ENCODE results near the gene SHISA5. TPM values are rescaled to one million over a fixed set of nuclear protein-coding genes. Genes with fewer than 3 reads are reported as not detected.

Gene SHISA5
- total RNA-seq, 1 experiment from 2014 or later: 104 TPM

- no TSS peak for BruUV-seq (replicated peaks)
- Histone ChIP-seq H3K79me2 (ENCODE audit: insufficient read depth, low read length) (no peaks in the 10 kb centered on the region), H3K27ac (ENCODE audit: low read depth, low read length) (peak overlapping the region; percentile 72; the same call in 1 of the 2 replicates), H3K36me3 (ENCODE audit: control insufficient read depth in 1 of 2, insufficient read depth in 2 of 2, low read length in 2 of 2) (no peaks in the 10 kb centered on the region), H2AFZ (ENCODE audit: low read depth, low read length, poor library complexity, severe bottlenecking) (no peak overlapping the region), H3K9me3 (ENCODE audit: control insufficient read depth in 1 of 2, insufficient read depth in 1 of 2, low read depth in 1 of 2, low read length in 2 of 2) (no peaks in the 10 kb centered on the region), H3K4me1 (ENCODE audit: control insufficient read depth in 1 of 2, insufficient read depth in 2 of 2, low read length in 2 of 2) (peaks cover 41 to 71% of the 10 kb centered on the region in 2 experiments), H3K9ac (ENCODE audit: low read length) (no peak overlapping the region), H3K9me2 (ENCODE audit: insufficient read depth) (no peaks in the 10 kb centered on the region), H4K20me1 (ENCODE audit: insufficient read depth) (no peaks in the 10 kb centered on the region), H3K4me2 (ENCODE audit: low read length) (peak overlapping the region; percentile 98), H3K4me3 (replicated peaks in 1 of 2; ENCODE audit: low read depth in 1 of 2, low read length in 2 of 2) (no peak overlapping the region), H3K27me3 (ENCODE audit: insufficient read depth, low read length) (no peaks in the 10 kb centered on the region)
- ATAC-seq (no peak), DNase-seq (ENCODE audit: low read depth, low spot score) (no peak)
- RAD21 ChIA-PET (ENCODE audit: low non-redundant PET in 1 of 2, low total read pairs in 2 of 2, uncharacterized antibody in 2 of 2, unreplicated experiment in 2 of 2): no interaction called here
- CTCF ChIA-PET: no interaction called here
- POLR2A ChIA-PET: no interaction called here
- intact Hi-C loops (cut with micrococcal nuclease): no loop called here
- TF ChIP-seq YY1 (IDR thresholded peaks at IDR 0.05; ENCODE audit: extremely low read depth, insufficient replicate concordance, low read depth, low read length): no peak
Observed at GRCh38 chr3:48502728-48503168, 1.2 kb downstream of the SHISA5 start.

DNA sequence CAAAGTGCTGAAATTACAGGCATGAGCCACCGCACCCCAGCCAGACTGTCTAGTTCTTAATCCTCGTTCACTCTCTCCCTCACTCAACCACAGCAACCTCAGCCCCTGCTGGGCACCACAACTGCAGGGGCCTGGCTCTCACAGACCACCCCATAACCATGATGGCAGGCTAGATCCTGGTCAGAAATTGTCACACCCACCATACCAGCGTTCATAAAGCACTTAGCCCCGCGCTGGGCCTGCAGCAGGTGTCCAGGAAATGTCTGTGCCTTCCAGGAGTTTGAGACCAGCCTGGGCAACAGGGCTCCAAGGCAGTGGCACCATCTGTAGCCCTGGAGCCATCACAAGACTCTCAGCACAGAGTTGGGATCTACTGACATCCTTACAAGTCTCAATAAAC lies 1.9 kb downstream of the SHISA5 start:
- Histone ChIP-seq H3K27ac (ENCODE audit: low read depth, low read length) (no peak overlapping the region; the same call in 1 of the 2 replicates), H2AFZ (ENCODE audit: low read depth, low read length, poor library complexity, severe bottlenecking) (no peak overlapping the region), H3K79me2 (ENCODE audit: insufficient read depth, low read length) (no peaks in the 10 kb centered on the region), H3K9me2 (ENCODE audit: insufficient read depth) (no peaks in the 10 kb centered on the region), H3K9ac (ENCODE audit: low read length) (no peak overlapping the region), H3K4me1 (ENCODE audit: control insufficient read depth in 1 of 2, insufficient read depth in 2 of 2, low read length in 2 of 2) (peaks cover 38 to 64% of the 10 kb centered on the region in 2 experiments), H3K4me3 (replicated peaks in 1 of 2; ENCODE audit: low read depth in 1 of 2, low read length in 2 of 2) (no peak overlapping the region), H3K4me2 (ENCODE audit: low read length) (no peak overlapping the region; the same call in 1 of the 2 replicates), H3K27me3 (ENCODE audit: insufficient read depth, low read length) (no peaks in the 10 kb centered on the region), H3K9me3 (ENCODE audit: control insufficient read depth in 1 of 2, insufficient read depth in 1 of 2, low read depth in 1 of 2, low read length in 2 of 2) (no peaks in the 10 kb centered on the region), H3K36me3 (ENCODE audit: control insufficient read depth in 1 of 2, insufficient read depth in 2 of 2, low read length in 2 of 2) (no peaks in the 10 kb centered on the region), H4K20me1 (ENCODE audit: insufficient read depth) (no peaks in the 10 kb centered on the region)
- ChIA-PET CTCF (no interaction called here), RAD21 (ENCODE audit: low non-redundant PET in 1 of 2, low total read pairs in 2 of 2, uncharacterized antibody in 2 of 2, unreplicated experiment in 2 of 2) (no interaction called here), POLR2A (no interaction called here)
- TF ChIP-seq EZH2phosphoT487 (IDR thresholded peaks at IDR 0.05; ENCODE audit: borderline replicate concordance): no peak
- TF ChIP-seq, protein P1, sequence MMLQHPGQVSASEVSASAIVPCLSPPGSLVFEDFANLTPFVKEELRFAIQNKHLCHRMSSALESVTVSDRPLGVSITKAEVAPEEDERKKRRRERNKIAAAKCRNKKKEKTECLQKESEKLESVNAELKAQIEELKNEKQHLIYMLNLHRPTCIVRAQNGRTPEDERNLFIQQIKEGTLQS (IDR thresholded peaks at IDR 0.05): no peak
- TF ChIP-seq TCF7L2 (IDR thresholded peaks at IDR 0.05; ENCODE audit: borderline replicate concordance, extremely low read depth, insufficient read depth, insufficient read length): no peak
- TF ChIP-seq ZFX (IDR thresholded peaks at IDR 0.05): no peak
- TF ChIP-seq SRF (IDR thresholded peaks at IDR 0.05; ENCODE audit: low read depth): no peak
- no TSS peak for BruUV-seq (replicated peaks)
- ATAC-seq (no peak), DNase-seq (ENCODE audit: low read depth, low spot score) (no peak)
- intact Hi-C loops (cut with micrococcal nuclease): no loop called here
